Activated CD4-positive, CD25-positive, alpha-beta regulatory T cell treated with anti-CD3 and anti-CD28 coated beads, Interleukin-2, amount 50 U/mL, for 16 hours (primary cell): ENCODE data around the gene OPRD1.
"Not testable (repeated sequence)": the region's sequence is repeated elsewhere in the genome, so short reads cannot be mapped to it uniquely, and the experiment has no call there.

Experiments
- DNase-seq: peaks from one replicate; pipeline ENCODE4 v3.0.0-alpha.2; 2020; ENCODE audit warnings: low read depth, low spot score

Gene OPRD1

DNA sequence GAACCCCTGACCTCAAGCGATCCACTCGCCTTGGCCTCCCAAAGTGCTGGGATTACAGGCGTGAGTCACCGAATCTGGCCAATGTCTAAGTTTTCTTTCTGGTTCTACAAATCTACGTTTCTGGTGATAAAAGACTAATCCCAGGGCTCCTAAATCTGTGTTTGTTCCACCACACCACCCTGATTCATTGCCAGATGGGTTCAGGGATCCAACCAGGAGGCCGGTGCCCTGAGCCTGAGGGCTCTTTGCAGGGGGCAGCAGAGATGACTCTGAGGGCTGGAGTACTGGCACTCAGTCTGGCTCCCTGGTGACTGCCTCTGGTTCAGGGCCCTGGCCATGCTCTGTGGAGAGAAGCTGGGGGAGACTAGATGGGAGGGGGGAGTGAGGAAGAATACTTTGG, 10.5 kb upstream of the OPRD1 start:
- no peak for DNase-seq

GRCh38 chr1:28803051-28803450, 8.9 kb upstream of the OPRD1 start:
- DNase-seq, result no peak

- no peak for DNase-seq
Measured at GRCh38 chr1:28803662-28804061, 8.3 kb upstream of the OPRD1 start.

- no peak for DNase-seq
Measured at GRCh38 chr1:28804071-28804470, 7.9 kb upstream of the OPRD1 start.

DNA sequence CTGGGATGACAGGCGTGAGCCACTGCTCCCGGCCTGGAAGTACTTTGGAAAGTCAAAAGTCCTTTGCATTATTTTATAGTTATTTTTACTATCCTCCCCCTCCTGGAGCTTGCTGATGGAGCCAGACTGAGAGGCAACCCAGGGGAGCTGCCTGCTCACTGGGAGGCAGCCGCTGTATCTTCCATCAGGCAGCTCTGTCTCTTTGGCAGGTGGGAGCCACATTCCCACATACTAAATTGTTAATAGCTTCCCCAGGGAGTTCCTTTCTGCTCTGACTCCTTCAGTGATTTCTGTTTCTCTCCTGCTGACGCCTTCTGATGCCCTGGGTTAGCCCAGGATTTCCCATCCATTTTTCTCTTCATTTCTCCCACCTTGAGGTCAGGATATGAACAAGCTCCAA, 4.9 kb upstream of the OPRD1 start:
- DNase-seq, result no peak

DNA sequence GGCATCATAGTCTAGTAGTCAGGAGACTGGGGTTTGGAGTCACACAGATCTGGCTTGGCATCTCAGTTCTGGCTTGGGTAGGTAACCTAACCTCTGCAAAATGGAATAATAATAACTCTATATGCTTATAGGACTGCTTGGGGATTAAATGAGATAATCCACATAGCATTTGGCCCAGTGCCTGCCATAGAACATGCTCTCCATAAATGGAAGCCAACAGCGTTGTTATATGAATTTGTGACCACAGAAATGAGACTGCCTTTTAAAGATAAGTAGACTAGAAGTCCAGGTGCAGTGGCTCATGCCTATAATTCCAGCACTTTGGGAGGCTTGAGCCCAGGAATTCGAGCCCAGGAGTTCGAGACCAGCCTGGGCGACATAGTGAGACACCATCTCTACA, 4.0 kb upstream of the OPRD1 start:
- DNase-seq, result no peak

- no peak for DNase-seq
Measured at GRCh38 chr1:28811369-28811765, 603 bp upstream of the OPRD1 start.

GRCh38 chr1:28812669-28813468, 899 bp downstream of the OPRD1 start:
- DNase-seq, result no peak

DNA sequence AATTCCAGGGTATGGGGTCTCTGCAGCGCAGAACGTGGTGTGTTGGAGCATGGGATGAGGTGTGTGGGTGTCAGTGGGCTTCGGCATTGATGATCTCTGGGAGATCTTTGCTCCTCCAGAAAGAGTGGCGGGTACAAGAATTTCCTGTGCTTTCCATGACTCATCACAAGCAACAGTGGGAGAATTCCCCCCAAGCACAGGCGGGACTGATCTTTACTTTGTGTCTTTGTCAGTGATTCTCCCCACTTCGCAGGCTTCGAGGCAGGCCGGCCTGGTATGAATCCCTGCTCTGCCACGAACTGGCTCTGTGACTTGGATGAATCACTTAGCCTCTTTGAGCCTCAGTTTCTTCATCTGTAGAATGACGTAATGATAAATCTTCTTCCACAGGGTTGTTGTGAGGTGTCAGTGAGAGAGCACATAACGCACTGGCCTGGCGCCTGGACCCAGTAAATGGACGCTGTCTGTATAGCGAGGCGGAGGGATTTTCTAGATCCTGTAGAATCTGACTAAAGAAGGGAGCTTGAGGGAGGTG, 2.0 kb downstream of the OPRD1 start:
- DNase-seq, result no peak

DNA sequence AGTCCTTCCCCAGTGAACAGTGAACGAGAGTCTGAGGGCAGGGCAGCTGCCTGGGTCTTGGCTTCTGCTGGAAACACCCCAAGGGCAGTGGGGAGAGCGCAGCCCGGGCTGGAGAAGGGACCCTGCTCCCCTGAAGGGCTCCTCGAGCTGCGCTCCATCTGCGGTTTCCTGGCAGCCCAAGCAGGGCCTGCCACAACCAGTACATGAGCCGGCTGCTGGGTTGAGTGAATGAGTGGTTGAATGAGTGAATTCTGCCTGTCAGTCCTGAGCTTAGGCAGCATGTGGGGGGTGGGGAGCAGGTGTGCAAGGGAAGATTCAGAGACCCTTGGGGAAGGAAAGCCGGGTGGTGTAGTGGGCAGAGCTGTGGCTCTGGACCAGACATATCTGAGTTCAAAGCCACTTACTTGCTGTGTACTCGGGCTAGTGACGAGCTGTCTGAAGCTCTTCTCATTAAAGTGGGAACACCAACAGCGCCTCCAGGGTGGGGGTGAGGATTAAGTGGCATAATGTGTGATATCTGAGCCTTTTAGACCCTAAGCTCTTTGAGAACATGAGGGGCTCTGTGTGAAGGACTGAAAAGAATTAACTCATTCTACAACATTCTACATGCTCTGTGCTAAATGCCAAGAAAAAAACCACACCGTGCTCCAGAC, 3.7 kb downstream of the OPRD1 start:
- no peak for DNase-seq

- DNase-seq, result no peak
Measured at GRCh38 chr1:28817133-28817532, 5.2 kb downstream of the OPRD1 start.

DNA sequence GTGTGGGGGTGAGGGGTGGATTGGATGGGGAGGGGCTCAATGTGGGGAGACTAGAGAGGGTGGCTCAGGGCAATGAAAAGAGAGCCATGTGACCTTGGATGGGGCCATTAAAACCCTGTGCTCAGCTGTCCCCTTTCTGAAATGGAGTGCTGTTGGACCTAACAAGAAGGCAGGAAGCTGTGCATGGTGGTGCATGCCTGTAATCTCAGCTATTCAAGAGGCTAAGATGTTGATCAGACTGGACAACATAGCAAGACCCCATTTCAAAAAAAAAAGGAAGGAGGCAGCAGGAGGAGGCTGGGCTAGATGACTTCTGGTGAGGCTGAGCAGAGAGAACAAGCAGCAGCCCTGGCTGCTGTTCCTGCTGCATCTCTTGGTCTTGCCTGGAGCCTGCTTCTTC, 7.0 kb downstream of the OPRD1 start:
- DNase-seq, result no peak

- no peak for DNase-seq
Measured at GRCh38 chr1:28822799-28823198, 10.8 kb downstream of the OPRD1 start.

- not testable (repeated sequence) for DNase-seq
Measured at GRCh38 chr1:28824061-28824460, 12.1 kb downstream of the OPRD1 start.

DNA sequence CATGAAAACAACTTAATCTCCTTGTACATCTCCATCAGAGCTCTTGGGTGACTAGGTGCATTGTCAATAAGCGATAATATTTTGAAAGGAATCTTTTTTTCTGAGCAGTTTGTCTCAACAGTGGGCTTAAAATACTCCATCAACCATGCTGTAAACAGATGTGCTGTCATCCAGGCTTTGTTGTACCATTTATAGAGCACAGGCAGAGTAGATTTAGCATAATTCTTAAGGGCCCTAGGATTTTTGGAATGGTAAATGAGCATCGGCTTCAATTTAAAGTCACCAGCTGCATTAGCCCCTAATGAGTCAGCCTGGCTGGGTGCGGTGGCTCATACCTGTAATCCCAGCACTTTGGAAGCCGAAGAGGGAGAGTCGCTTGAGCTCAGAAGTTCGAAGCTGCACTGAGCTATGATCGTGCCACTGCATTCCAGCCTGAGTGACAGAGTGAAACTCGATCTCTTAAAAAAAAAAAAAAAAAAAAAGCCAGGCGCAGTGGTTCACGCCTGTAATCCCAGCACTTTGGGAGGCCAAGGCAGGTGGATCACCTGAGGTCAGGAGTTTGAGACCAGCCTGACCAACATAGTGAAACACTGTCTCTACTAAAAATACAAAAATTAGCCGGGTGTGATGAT, 16.4 kb downstream of the OPRD1 start:
- not testable (repeated sequence) for DNase-seq

- DNase-seq, result no peak
Measured at GRCh38 chr1:28830814-28831213, 18.8 kb downstream of the OPRD1 start.

GRCh38 chr1:28832966-28833365, 21.0 kb downstream of the OPRD1 start:
- no peak for DNase-seq

DNA sequence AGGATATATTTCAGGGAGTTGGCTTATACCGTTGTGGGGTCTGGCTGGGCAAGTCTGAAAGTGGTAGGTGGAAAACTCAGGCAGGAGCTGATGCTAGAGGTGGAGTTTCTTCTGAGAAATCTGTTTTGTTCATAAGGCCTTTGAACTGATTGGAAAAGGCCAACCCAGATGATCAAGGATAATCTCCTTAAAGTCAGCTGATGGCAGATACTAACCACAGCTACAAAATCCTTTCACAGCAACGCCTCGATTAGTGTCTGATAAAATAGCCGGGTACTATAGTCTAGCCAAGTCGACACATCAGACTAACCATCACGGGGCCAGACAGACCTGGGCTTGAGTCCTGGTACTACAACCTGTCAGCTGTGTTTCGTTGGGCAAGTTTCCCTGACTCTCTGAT, 21.4 kb downstream of the OPRD1 start:
- DNase-seq, result no peak

- DNase-seq, result no peak
Measured at GRCh38 chr1:28835237-28835650, 23.3 kb downstream of the OPRD1 start.

GRCh38 chr1:28836421-28836956, 24.5 kb downstream of the OPRD1 start:
- no peak for DNase-seq

DNA sequence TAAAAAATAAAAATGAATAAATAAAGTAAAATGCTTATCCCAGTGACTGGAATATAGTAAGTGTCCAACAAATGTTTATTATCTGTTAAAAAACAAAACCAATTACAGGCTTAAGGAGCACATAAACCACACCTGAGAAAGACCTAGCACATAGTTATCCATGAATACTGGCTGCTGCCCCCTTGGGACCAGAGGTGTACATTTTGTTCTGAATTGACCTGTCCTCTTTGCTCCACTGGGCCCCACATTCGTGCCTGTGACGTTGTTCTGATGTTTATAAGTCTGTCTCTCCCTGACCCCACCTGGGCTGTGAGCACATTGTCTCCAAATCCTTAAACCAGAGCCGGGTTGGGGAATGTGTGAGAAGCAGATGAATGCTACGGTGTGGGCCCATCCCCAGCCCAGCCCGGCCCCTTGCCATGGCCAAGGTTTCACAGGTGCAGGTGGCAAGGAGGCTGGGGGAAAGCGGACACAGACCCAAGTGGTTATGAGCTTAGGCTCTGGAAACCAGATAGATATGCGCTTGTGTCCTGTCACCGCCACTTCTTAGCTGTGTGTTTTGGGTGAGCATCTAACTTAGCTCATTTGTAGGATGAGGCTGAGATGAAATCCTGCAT, 29.1 kb downstream of the OPRD1 start:
- DNase-seq, result no peak
